ENCODE results near the gene CMTM3.
"Not testable (repeated sequence)": the region's sequence is repeated elsewhere in the genome, so short reads cannot be mapped to it uniquely, and the experiment has no call there.

CMTM3 gene

DNA sequence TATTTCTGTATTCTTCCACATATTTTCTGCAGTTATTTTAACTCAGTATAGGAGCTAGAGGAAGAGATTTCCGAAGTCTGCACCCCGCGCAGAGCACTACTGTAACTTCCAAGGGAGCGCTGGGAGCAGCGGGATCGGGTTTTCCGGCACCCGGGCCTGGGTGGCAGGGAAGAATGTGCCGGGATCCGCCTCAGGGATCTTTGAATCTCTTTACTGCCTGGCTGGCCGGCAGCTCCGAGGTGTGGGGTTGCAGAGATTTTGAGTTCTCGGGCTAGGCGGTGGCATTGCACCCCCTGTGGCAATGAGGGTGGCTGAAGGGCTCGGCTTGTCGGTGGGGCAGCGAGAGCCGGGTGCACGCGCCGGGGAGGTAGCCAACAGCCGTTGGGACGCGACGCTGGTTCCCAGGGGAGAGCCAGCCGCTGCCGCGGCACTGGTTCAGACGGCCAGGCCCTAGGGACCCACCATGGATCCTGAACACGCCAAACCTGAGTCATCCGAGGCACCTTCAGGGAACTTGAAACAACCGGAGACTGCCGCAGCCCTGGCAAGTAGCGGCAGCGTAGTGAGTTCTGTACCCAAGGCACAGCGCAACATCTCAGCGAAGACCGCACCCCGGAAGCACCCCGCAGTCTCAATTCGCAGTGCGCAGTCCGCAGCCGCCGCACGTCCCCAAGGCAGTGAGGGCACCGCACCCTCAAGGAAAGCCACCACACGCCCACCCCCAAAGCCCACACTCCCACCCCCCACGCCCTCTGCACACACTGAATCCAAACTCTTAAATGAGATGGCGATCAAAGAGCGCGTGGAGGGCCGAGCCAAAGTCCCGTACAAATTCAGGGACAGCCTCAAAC lies 38.2 kb upstream of the CMTM3 start, which contains the start of gene CMTM1:
TSS of gene CMTM1 (plus strand) at position 389 of the 851 bp plus-strand sequence. CDS start at position 464, 75 bp downstream.
- TF ChIP-seq, protein P1, sequence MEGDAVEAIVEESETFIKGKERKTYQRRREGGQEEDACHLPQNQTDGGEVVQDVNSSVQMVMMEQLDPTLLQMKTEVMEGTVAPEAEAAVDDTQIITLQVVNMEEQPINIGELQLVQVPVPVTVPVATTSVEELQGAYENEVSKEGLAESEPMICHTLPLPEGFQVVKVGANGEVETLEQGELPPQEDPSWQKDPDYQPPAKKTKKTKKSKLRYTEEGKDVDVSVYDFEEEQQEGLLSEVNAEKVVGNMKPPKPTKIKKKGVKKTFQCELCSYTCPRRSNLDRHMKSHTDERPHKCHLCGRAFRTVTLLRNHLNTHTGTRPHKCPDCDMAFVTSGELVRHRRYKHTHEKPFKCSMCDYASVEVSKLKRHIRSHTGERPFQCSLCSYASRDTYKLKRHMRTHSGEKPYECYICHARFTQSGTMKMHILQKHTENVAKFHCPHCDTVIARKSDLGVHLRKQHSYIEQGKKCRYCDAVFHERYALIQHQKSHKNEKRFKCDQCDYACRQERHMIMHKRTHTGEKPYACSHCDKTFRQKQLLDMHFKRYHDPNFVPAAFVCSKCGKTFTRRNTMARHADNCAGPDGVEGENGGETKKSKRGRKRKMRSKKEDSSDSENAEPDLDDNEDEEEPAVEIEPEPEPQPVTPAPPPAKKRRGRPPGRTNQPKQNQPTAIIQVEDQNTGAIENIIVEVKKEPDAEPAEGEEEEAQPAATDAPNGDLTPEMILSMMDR (IDR thresholded peaks at IDR 0.05), result no peak
- no peak for TF ChIP-seq ZFX (IDR thresholded peaks at IDR 0.05; ENCODE audit: borderline replicate concordance)
- no peak within 1 kb of the TSS for H3K27ac ChIP-seq

DNA sequence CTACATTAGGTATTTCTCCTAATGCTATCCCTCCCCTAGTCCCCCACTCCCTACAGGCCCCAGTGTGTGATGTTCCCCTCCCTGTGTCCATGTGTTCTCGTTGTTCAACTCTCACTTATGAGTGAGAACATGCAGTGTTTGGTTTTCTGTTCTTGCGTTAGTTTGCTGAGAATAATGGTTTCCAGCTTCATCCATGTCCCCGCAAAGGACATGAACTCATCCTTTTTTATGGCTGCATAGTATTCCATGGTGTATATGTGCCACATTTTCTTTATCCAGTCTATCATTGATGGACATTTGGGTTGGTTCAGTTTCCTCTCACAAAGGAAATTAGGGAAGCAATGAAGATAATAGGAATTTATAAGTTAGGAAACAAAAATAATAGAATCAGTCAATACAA lies 37.2 kb upstream of the CMTM3 start:
- H3K27ac ChIP-seq, result not testable (repeated sequence)

DNA sequence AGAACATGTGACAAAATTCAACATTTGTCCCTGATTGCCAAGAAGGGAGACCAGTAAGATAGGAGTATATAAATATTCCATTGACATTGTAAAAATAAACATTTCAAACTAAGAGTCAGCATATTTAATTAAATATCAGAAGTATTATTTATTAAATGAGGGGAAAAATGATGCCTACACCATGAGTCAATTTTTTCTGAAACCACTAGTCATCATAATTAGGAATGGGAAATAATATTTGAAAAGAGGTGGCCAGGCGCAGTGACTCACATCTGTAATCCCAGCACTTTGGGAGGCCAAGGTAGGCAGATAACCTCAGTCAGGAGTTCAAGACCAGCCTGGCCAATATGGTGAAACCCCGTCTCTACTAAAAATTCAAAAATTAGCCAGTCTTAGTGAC lies 36.1 kb upstream of the CMTM3 start:
- TF ChIP-seq, protein P1 (IDR thresholded peaks at IDR 0.05), result no peak
- no peak for TF ChIP-seq ZFX (IDR thresholded peaks at IDR 0.05; ENCODE audit: borderline replicate concordance)
- no peak overlapping the region for H3K27ac ChIP-seq

DNA sequence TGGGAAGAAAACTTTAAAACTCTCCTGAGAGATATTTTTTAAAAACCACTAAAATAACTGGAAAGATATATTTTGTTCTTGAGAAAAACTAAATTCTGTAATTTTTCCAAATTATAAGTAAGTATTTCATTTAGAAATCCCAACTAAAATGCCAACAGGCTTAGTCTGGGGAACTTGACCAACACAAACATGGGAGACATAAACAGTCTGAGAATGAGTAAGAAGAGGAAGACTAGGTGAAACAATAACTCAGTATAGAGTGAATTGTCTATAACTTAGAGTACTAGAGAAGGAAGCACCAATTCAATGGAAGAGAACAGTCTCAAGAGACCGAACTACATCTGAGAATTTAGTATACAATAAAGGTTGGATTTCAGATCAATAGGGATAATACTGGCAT lies 35.4 kb upstream of the CMTM3 start:
- TF ChIP-seq ZFX (IDR thresholded peaks at IDR 0.05; ENCODE audit: borderline replicate concordance), result no peak
- TF ChIP-seq, protein P1 (IDR thresholded peaks at IDR 0.05), result no peak
- no peak overlapping the region for H3K27ac ChIP-seq

DNA sequence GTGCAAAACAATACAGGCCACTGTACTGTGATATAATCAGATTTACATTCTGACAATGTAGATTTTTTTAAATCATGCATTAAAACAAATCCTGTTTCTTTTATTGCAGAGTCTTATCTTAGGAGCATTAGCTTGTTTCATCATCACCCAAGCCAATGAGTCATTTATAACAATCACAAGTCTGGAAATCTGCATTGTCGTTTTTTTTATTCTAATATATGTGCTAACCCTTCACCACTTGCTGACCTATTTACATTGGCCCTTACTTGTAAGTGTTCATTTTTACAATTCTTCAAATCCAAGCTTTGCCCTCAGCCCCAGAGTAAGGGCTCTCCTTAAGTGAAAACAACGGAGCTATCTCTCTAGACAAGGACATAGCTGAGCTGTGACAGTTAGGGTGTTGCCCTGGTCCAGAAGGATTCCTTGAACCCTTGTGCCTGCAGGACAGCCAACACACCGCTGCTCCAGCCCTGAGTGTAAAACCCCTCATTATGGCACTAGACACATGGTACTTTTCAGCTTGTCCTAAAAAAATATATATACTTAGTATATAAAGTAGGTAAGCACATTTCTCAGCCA lies 34.6 kb upstream of the CMTM3 start:
- no peak for TF ChIP-seq ZFX (IDR thresholded peaks at IDR 0.05; ENCODE audit: borderline replicate concordance)
- TF ChIP-seq, protein P1 (IDR thresholded peaks at IDR 0.05), result no peak
- H3K27ac ChIP-seq, result no peak overlapping the region

DNA sequence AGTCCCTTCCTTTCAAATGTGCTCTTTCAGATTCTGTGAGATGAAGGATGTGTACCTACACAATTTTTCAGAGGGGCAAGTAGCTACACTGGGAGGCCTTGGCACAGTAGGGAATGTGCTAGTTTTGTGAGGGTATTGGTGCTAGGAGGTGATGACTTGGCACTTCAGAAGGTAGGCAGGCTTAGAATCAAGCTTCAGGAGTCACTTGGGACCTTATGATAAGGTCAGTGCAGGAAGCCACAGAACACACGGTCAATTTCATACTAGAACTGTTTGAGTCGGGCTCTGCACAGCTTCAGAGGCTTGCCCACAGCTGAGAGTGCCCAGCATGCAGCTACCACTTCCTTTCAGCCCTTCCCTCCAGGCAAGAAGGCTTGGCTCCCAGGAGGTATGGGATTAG lies 32.1 kb upstream of the CMTM3 start:
- no peak overlapping the region for H3K27ac ChIP-seq
- TF ChIP-seq, protein P1 (IDR thresholded peaks at IDR 0.05), result no peak
- TF ChIP-seq ZFX (IDR thresholded peaks at IDR 0.05; ENCODE audit: borderline replicate concordance), result no peak

DNA sequence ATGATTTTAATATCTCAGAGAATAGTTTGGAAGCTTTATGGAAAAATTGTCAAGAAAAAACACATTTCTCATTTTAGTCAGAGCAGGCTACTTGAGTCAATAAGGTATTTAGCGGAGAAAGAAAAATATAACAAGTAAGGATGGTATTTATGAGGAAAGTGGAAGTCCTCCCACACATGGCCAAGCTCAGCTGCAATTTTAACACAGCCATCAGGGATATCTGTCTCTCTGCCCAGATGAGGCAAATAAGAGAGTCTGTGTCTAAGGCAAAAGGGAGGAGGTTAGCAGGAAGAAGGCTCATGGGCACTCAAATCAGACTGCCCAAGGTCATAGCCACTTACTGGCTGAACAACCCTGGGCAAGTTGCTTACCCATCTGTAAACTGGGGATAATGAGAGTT lies 30.4 kb upstream of the CMTM3 start:
- H3K27ac ChIP-seq, result no peak overlapping the region
- TF ChIP-seq, protein P1 (IDR thresholded peaks at IDR 0.05), result no peak
- no peak for TF ChIP-seq ZFX (IDR thresholded peaks at IDR 0.05; ENCODE audit: borderline replicate concordance)
